ENCODE measurements around the gene KLHL29.

The KLHL29 gene

GRCh38 chr2:23550553-23550952 is 165.6 kb downstream of the KLHL29 start:
- no peak for DNase-seq (ENCODE audit: low read depth in 2 of 2)

DNA sequence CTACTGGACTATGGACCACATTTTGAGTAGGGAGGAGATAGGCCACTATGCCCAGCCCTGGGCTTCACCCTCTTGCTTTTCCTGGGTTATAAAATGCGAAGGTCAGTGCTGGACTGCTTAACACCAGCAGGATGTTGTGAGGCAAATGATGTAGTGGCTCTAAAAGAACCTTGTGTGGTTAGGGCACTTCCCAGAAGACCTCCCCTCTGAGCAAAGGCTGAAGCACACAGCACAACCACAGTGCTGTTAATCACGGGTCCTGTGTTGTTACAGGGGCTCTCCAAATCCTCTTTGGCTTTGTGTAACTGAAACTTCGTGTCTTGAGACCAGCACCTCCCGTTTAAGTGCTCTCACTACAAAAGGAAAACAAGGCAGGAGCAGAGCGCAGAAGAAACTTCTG is 166.9 kb downstream of the KLHL29 start:
- no peak for DNase-seq (ENCODE audit: low read depth in 2 of 2)

- no peak for DNase-seq (ENCODE audit: low read depth in 2 of 2)
Observed at GRCh38 chr2:23553561-23553960, 168.6 kb downstream of the KLHL29 start.

- DNase-seq (ENCODE audit: low read depth in 2 of 2) = no peak
Observed at GRCh38 chr2:23554054-23554697, 169.2 kb downstream of the KLHL29 start.

- DNase-seq (ENCODE audit: low read depth in 2 of 2) = no peak
Observed at GRCh38 chr2:23555944-23556343, 171.0 kb downstream of the KLHL29 start.

- no peak for DNase-seq (ENCODE audit: low read depth in 2 of 2)
Observed at GRCh38 chr2:23556929-23557328, 171.9 kb downstream of the KLHL29 start.

DNA sequence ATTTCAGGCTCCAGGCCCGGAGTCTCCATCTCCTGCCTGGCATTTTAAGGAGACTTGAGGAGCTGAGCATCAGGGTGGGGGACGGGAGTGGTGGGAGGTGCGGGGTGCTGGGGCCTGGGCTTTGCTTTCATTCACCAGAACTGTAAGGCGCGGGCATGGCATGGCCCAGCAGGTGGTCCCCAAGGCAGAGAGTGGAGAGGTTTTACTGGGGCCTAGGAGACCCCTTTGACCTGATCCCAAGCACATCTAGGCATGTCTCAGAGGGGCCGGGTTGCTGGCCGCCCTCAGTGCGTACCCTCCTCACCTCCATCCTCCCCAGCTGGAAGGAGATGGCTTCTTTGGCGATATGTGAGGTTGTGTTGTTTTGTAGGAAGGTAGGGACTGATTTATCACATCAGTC is 172.5 kb downstream of the KLHL29 start:
- no peak for DNase-seq (ENCODE audit: low read depth in 2 of 2)

GRCh38 chr2:23559561-23560239 is 174.7 kb downstream of the KLHL29 start:
- DNase-seq (ENCODE audit: low read depth in 2 of 2) = no peak

DNA sequence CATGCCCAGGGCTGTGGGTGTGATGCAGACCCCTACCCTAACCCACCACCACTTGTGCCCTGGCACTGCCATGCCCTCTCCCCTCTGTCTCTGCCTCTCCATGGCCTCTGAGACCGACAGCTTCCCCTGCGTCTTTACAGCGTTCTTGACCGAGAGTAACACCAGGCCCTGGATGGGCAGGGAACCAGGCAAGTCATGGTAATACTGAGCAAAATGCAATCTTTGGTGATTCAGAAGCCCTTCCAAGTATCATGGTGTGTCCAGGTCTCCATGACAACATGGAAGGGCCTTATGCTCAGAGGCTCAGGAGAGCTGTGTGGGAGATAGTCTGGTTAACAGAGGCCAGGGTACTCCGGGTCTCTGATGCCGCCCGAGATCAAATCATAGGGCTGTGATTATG is 176.1 kb downstream of the KLHL29 start:
- no peak for DNase-seq (ENCODE audit: low read depth in 2 of 2)

DNA sequence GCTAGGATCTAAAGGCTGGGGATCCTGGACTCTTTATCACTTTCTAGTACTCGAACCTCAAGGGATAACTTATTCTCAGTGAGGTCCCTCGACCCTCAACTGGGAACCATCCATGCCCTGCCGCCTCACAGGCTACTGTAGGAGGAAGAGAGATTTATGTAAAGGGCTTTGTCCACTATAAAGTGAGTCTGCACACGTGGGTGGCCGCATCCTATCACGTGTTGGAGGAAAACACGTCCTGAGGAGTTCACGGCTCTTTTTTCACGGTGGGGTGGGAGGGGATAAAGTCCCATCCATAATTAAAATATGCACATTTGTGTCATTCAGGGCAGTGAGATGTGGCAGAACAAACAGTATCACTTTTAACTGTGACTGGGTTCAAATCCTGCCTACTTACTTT is 176.6 kb downstream of the KLHL29 start:
- no peak for DNase-seq (ENCODE audit: low read depth in 2 of 2)

GRCh38 chr2:23562143-23562542 is 177.2 kb downstream of the KLHL29 start:
- no peak for DNase-seq (ENCODE audit: low read depth in 2 of 2)

DNA sequence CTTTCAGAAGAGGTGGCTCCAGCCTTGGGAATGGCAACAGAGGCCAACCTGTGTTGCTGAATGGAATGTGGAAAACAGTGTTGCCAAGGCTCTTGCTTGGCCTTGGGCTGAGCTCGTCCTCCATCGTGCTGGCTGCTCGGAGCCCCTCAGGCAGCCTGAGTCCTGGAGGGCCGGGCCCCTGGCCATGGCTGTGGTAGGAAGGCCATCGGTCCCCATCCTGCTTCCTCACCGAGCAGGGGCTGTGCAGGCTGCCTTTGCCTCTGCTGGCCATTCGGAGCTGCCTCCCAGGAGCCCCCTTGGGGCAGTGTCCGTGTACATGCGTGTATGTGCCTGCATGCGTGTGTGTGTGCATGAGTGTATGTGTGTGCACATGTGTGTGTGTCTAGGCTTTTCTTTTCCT is 178.2 kb downstream of the KLHL29 start:
- DNase-seq (ENCODE audit: low read depth in 2 of 2) = no peak

DNA sequence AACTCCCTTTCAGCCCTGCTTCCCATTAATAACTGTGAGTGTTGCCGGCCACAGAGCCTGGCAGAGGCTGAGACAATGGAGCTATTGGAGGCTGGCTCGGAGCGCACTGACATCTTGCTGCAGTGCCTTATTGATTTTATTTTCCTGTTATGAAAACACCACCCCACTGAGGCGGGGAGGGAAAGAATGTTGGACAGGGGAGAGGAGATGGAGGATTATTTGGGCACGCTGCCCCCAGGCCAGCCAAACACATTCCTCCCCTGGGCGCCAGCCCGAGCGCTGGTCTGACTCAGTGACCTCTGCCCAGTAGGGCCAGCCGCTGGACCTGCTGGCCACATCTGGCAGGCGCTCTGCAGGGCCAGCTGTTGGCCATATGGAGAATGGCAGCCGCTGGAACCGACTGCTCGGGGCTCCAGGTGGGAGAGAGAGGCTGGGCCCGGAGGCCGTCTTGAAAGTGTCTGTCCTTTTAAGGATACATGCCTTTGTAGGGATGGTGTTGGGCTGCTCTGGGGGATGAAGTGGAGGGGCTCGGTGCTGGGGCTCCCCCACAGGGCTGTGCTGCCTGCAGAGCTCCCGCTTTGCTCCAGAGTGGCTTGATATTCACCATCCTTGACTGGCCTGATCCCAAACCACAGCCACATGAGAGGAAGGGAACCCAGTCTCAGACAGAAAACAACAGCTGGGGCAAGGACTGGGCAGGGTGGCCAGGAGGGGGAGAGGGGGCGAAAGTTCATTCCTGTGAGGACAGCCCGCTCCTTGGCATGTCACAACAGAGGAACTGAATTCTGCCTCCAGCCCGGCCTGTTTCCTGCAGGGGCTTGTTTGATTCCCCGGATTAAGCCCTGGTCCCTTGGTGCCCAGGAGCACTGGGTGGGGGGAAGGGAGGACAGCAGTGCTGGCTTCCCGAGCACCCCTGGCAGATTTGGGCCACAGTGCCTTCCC is 179.0 kb downstream of the KLHL29 start:
- DNase-seq (ENCODE audit: low read depth in 2 of 2) = no peak

DNA sequence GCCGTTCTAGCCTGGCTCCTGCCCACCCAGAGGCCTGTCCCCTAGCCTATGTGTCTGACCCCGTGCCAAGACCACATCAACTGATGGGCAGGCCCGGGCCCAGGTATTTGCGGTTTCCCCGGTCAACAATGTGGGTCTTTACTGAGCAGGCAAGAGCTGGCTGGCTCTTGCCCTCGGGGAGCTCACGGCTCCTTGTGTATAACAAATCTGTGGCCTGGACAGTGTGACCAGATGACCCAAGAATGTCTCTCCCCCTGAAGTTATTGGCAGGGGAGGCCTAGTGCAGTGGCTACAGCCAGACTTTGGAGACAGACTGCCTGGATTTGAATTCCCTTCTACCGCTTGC is 179.6 kb downstream of the KLHL29 start:
- DNase-seq (ENCODE audit: low read depth in 2 of 2) = no peak

DNA sequence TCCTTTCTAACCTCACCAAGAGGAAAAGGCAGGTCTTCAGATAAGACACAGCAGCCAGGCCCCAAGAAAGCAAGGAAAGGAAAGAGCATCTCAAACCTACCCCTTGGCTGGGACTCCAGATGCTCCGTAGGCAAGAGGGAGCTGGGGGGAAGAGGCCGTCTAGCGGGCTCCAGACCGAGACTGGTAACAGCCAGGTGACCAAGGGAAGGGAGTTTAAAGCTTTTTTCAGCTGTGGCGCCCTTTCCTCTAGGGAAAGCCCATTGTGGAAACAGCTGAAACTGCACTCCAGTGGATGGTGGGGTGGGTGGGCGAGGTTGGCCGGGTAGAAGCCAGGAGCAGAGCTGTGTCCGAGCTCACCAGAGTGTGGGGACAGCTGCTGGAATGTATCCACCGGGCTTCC is 180.4 kb downstream of the KLHL29 start:
- DNase-seq (ENCODE audit: low read depth in 2 of 2) = no peak

- DNase-seq (ENCODE audit: low read depth in 2 of 2) = no peak
Observed at GRCh38 chr2:23565814-23566213, 180.8 kb downstream of the KLHL29 start.

DNA sequence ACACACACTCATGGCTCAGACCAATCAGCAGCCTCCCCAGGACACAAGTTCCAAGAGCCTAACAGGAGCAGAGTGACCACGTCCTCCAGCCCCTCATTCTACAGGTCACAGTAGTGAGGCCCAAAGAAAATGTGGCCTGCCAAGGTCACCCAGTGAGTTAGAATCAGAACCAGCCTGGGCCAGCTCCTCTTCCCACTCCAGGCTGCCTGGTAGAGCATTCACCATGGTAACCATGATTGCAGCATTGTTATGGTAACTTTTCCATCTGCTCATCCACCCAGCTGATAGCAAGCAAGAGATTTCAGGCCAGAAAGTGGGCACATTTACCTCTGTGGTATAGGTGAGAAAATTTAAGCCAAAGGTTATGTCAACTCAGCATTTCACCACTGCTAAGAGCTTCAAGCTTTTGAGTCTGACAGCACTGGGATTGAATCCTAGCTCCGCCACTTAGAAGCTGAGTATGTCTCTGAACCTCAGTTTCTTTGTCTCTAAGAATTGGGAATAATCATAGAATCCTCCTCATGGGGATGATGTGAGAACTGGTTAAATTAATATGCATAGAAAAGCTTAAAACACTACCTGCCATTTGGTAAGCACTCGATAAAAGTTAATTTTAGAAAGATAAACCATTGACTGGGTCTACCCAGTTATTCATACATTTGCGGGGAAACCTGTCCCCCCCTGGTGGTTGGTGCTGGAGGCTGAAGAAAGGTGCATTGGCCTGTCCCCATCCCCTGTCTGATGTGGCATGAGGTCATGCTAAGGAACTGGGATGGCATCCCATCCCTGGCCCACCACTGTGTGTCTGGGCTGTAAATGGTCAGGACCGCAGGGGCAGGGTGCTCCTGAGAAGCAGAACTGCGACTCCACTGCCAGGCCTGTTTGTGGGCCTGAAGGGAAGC is 181.5 kb downstream of the KLHL29 start:
- peak in 1 of 2 donors; percentile 27 for DNase-seq (ENCODE audit: low read depth in 2 of 2)

DNA sequence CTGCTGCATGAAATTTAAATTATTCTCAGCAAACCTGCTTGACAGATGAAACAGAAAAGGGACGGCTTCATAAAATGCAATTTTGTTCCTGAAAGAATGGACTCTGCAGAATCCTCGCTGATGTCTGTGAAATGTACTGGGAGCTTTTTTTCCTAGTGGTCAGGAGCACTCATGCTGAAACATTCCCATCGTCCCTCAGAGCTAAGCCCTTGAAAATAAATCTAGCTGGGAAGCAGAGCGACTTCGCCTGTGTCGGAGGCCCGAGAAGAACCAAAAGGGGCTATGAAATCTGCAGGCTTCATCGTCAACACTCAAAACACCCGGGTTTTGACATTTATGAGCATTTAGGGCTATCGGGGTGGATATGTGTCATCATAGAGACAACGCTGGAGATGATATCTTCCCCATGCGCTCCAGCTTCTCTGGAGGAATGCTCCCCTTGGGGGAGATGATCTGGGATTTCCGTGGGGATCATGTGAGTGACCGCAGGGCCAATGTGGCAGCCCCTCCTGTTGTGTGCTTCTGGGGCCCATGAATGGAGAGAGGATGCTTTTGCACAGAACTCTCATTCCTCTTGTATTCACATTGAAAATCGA is 182.3 kb downstream of the KLHL29 start:
- DNase-seq (ENCODE audit: low read depth in 2 of 2) = no peak

DNA sequence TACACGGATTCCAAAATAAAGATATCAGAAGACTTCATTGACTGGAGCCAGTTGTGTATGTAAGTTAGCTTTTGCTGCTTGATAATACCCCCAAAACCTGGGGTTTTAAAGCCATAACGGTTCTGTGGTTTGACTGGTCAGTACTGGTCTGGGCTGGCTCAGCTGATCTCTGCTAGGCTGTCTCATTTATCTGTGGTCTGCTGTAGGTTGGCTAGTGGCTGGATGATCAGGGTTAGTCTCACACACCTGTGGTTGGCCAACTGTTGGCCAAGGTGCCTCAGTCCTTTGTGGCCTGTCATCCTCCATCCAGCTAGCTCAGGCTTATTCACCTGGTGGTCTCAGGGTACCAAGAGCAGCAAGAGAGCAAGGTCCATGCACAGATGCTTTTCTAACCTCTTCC is 183.2 kb downstream of the KLHL29 start:
- no peak for DNase-seq (ENCODE audit: low read depth in 2 of 2)

GRCh38 chr2:23568626-23569190 is 183.7 kb downstream of the KLHL29 start:
- DNase-seq (ENCODE audit: low read depth in 2 of 2) = no peak

DNA sequence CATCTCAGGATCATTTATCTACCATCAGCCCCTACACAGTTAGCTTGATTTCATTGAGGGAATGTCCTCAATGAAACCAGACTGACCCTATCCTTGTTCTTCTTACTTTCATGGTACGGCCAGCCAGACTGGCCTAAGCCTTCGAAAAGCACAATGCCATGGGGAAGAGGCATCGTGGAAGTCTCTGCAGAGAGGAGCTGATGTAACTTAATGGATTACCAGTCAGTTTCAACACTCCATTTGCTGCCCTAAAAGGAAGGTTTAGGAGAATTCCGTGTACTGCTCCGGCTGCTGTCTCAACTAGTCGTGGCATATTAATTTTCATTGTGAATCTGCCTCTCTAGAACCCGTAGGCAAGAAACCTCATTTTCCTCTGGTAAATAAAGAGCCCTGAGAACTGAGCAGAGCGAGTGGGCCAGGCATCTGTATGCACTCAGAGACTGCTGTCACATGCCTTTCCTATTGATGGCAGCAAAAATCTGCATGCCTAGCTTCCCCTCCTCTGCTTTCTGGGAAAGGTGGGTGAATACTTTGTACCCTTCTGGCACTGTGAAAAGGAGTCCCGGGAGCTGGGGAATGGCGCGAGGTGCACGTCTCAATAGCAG is 184.9 kb downstream of the KLHL29 start:
- DNase-seq (ENCODE audit: low read depth in 2 of 2) = no peak
